ENCODE data around the gene GALNT9. TPM values are rescaled to one million over a fixed set of nuclear protein-coding genes. Genes with fewer than 3 reads are reported as not detected.
A peak's percentile ranks its signal among the peaks of the same experiment; 100 is the strongest.

The GALNT9 gene
- total RNA-seq, 1 experiment from 2014 or later = 0.44 TPM

- H3K4me3 ChIP-seq (ENCODE audit: low read length) = peak overlapping the region; percentile 57
- ChIA-PET POLR2A (ENCODE audit: unreplicated experiment) (no interaction called here), CTCF (interaction anchor here (0.9 kb wide), 1 partner anchor 44 kb away, joined by 4 read pairs; no protein-coding TSS in a partner anchor)
- BruUV-seq (replicated peaks) = no TSS peak
- H3K4me2 ChIP-seq (ENCODE audit: low read length) = peak overlapping the region; percentile 84
- peaks cover 43% of the 10 kb centered on the region for H3K27me3 ChIP-seq (ENCODE audit: low read length)
- H3K9me2 ChIP-seq (replicated peaks; ENCODE audit: low read length) = no peaks in the 10 kb centered on the region
- no peaks in the 10 kb centered on the region for H3K36me3 ChIP-seq (ENCODE audit: low read depth, low read length)
- H3K4me1 ChIP-seq (ENCODE audit: insufficient read depth, low read length) = peaks cover 19% of the 10 kb centered on the region
- no peak for ATAC-seq
- H2AFZ ChIP-seq (ENCODE audit: low read length) = no peak overlapping the region; the same call in 1 of the 2 replicates
- no peak for DNase-seq
- intact Hi-C loops (cut with micrococcal nuclease) = loop anchor here (5.0 kb wide), 1 partner anchor 41 kb away; no protein-coding TSS in a partner anchor
- H3K79me2 ChIP-seq (ENCODE audit: low read length) = no peaks in the 10 kb centered on the region
- H3F3A ChIP-seq (ENCODE audit: low read length, unreplicated experiment) = no peaks in the 10 kb centered on the region
- H3K9me3 ChIP-seq (ENCODE audit: low read length) = no peaks in the 10 kb centered on the region
- TF ChIP-seq CTCF (conservative IDR thresholded peaks at IDR 0.05; ENCODE audit: low read depth, low read length) (no peak), EZH2phosphoT487 (IDR thresholded peaks at IDR 0.05; ENCODE audit: borderline replicate concordance, low read length) (no peak), EZH2 (IDR thresholded peaks at IDR 0.05; ENCODE audit: low read length, unreplicated experiment) (no peak)
- H3K9ac ChIP-seq (ENCODE audit: low read length) = no peak overlapping the region
- H3K27ac ChIP-seq (ENCODE audit: low read length) = no peak overlapping the region
- H4K20me1 ChIP-seq (ENCODE audit: low read length) = no peaks in the 10 kb centered on the region
These were observed 933 bp downstream of the GALNT9 start for GRCh38 chr12:132328282-132329029.

- Histone ChIP-seq H3K9me2 (replicated peaks; ENCODE audit: low read length) (no peaks in the 10 kb centered on the region), H3K4me1 (ENCODE audit: insufficient read depth, low read length) (peaks cover 19% of the 10 kb centered on the region), H3K4me3 (ENCODE audit: low read length) (peak overlapping the region; percentile 57), H3K9me3 (ENCODE audit: low read length) (no peaks in the 10 kb centered on the region), H3K79me2 (ENCODE audit: low read length) (no peaks in the 10 kb centered on the region), H4K20me1 (ENCODE audit: low read length) (no peaks in the 10 kb centered on the region), H2AFZ (ENCODE audit: low read length) (peak overlapping the region; percentile 83), H3K27ac (ENCODE audit: low read length) (peak overlapping the region; percentile 66), H3K9ac (ENCODE audit: low read length) (peak overlapping the region; percentile 40), H3K4me2 (ENCODE audit: low read length) (peak overlapping the region; percentile 84), H3K36me3 (ENCODE audit: low read depth, low read length) (no peaks in the 10 kb centered on the region), H3K27me3 (ENCODE audit: low read length) (peaks cover 45% of the 10 kb centered on the region), H3F3A (ENCODE audit: low read length, unreplicated experiment) (no peaks in the 10 kb centered on the region)
- POLR2A ChIA-PET (ENCODE audit: unreplicated experiment) = no interaction called here
- ATAC-seq (peak; percentile 87), DNase-seq (peak; percentile 82)
- no TSS peak for BruUV-seq (replicated peaks)
- intact Hi-C loops (cut with micrococcal nuclease) = loop anchor here (5.0 kb wide), 1 partner anchor 40 kb away; no protein-coding TSS in a partner anchor
- CTCF ChIA-PET = interaction anchor here (0.9 kb wide), 1 partner anchor 43 kb away, joined by 4 read pairs; no protein-coding TSS in a partner anchor
- TF ChIP-seq EZH2phosphoT487 (IDR thresholded peaks at IDR 0.05; ENCODE audit: borderline replicate concordance, low read length) = peak; percentile 54; the same call in 1 of the 2 replicates
- no peak for TF ChIP-seq EZH2 (IDR thresholded peaks at IDR 0.05; ENCODE audit: low read length, unreplicated experiment)
These were observed 1.8 kb downstream of the GALNT9 start for GRCh38 chr12:132327336-132328171.

DNA sequence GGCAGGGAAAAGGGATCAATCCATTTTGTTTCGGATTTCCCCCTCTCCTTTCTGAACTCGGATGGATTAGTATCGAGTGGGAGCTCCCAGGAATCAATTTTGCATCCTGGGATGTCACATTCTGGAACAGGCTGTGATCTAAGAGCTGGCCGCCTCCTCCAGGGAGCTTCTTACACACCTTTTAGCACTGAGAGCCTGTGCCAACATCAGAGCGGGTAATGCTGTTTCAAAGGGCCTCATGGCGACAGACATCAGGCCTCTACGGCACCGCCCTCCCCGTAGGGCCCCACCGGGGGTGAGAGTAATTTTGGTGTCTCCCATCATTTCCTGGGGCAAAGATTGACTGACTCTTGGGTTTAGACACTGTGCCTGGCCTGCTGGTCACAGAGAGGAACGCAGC, 2.7 kb downstream of the GALNT9 start:
- Histone ChIP-seq H3K4me3 (ENCODE audit: low read length) (no peak overlapping the region), H3K79me2 (ENCODE audit: low read length) (no peaks in the 10 kb centered on the region), H4K20me1 (ENCODE audit: low read length) (no peaks in the 10 kb centered on the region), H3K9me3 (ENCODE audit: low read length) (no peaks in the 10 kb centered on the region), H3K9me2 (replicated peaks; ENCODE audit: low read length) (no peaks in the 10 kb centered on the region), H3F3A (ENCODE audit: low read length, unreplicated experiment) (no peaks in the 10 kb centered on the region), H3K27ac (ENCODE audit: low read length) (0 out of 2 replicates have a peak overlapping the region, but pooled peaks have one; percentile 66), H3K27me3 (ENCODE audit: low read length) (peaks cover 42% of the 10 kb centered on the region), H3K36me3 (ENCODE audit: low read depth, low read length) (no peaks in the 10 kb centered on the region), H3K4me1 (ENCODE audit: insufficient read depth, low read length) (peaks cover 19% of the 10 kb centered on the region), H2AFZ (ENCODE audit: low read length) (no peak overlapping the region), H3K9ac (ENCODE audit: low read length) (no peak overlapping the region), H3K4me2 (ENCODE audit: low read length) (peak overlapping the region; percentile 84; the same call in 1 of the 2 replicates)
- no peak for TF ChIP-seq EZH2 (IDR thresholded peaks at IDR 0.05; ENCODE audit: low read length, unreplicated experiment)
- TF ChIP-seq EZH2phosphoT487 (IDR thresholded peaks at IDR 0.05; ENCODE audit: borderline replicate concordance, low read length) = no peak
- TF ChIP-seq CTCF (conservative IDR thresholded peaks at IDR 0.05; ENCODE audit: low read depth, low read length) = no peak
- DNase-seq (no peak), ATAC-seq (no peak)
- POLR2A ChIA-PET (ENCODE audit: unreplicated experiment) = no interaction called here
- no TSS peak for BruUV-seq (replicated peaks)
- intact Hi-C loops (cut with micrococcal nuclease) = loop anchor here (5.0 kb wide), 1 partner anchor 39 kb away; no protein-coding TSS in a partner anchor
- CTCF ChIA-PET = no interaction called here
